SK-N-SH treated with all-trans-retinoic acid at 6 μM for 48 hours (cell line): ENCODE results near the gene SOX10.
"Not testable (repeated sequence)": the region's sequence is repeated elsewhere in the genome, so short reads cannot be mapped to it uniquely, and the experiment has no call there.

Source experiments
- ATAC-seq: fragments of 200-7000 bp; cut with Tn5 transposase; 3 replicates; pipeline ENCODE4 v1.9.1; 2020; ENCODE audit warnings: mild to moderate bottlenecking, moderate library complexity
- ARNTL ChIP-seq: fragments of 450-650 bp; formaldehyde crosslinking; IDR thresholded peaks from 2 replicates; pipeline ENCODE4 v1.5.0; 2020; ENCODE audit warnings: low read depth, mild to moderate bottlenecking, moderate library complexity, borderline replicate concordance
- BACH2 ChIP-seq: fragments of 250-450 bp; sonication (Bioruptor Pico); IDR thresholded peaks from 2 replicates; pipeline ENCODE4 v1.9.0; 2021; ENCODE audit warnings: mild to moderate bottlenecking, borderline replicate concordance
- CSDC2 ChIP-seq: fragments of 250-450 bp; sonication (Bioruptor Pico); IDR thresholded peaks from 2 replicates; pipeline ENCODE4 v1.5.0; 2020; ENCODE audit warnings: mild to moderate bottlenecking, moderate library complexity
- ESRRG ChIP-seq: fragments of 250-450 bp; sonication (Bioruptor Pico); IDR thresholded peaks from 2 replicates; pipeline ENCODE4 v1.6.1; 2021; ENCODE audit warnings: mild to moderate bottlenecking
- GLIS3 ChIP-seq: fragments of 250-450 bp; sonication (Bioruptor Pico); IDR thresholded peaks from 2 replicates; pipeline ENCODE4 v1.5.0; 2020; ENCODE audit warnings: mild to moderate bottlenecking, moderate library complexity
- ISL1 ChIP-seq: fragments of 250-450 bp; sonication (Bioruptor Pico); IDR thresholded peaks from 2 replicates; pipeline ENCODE4 v2.1.2; 2022; ENCODE audit warnings: mild to moderate bottlenecking, moderate library complexity
- OSR1 ChIP-seq: fragments of 250-450 bp; sonication (Bioruptor Pico); IDR thresholded peaks from 2 replicates; pipeline ENCODE4 v1.8.0; 2022; ENCODE audit warnings: moderate library complexity, mild to moderate bottlenecking, inconsistent platforms
- PPARA ChIP-seq: fragments of 250-450 bp; sonication (Bioruptor Pico); IDR thresholded peaks from 2 replicates; pipeline ENCODE4 v1.5.0; 2020; ENCODE audit warnings: mild to moderate bottlenecking, borderline replicate concordance
- RARB ChIP-seq: fragments of 250-450 bp; sonication (Bioruptor Pico); IDR thresholded peaks from 2 replicates; pipeline ENCODE4 v1.8.0; 2021; ENCODE audit warnings: mild to moderate bottlenecking, moderate library complexity
- SNAI2 ChIP-seq: fragments of 250-450 bp; sonication (Bioruptor Pico); IDR thresholded peaks from 2 replicates; pipeline ENCODE4 v1.5.0; 2020; ENCODE audit warnings: mild to moderate bottlenecking, moderate library complexity
- TCF4 ChIP-seq: fragments of 250-450 bp; sonication (Bioruptor Pico); IDR thresholded peaks from 2 replicates; pipeline ENCODE4 v1.8.0; 2021; ENCODE audit warnings: mild to moderate bottlenecking, moderate library complexity, borderline replicate concordance
- TOX ChIP-seq: fragments of 250-450 bp; sonication (Bioruptor Pico); IDR thresholded peaks from 2 replicates; pipeline ENCODE4 v1.8.0; 2021; ENCODE audit warnings: mild to moderate bottlenecking, moderate library complexity, borderline replicate concordance
- ZFP3 ChIP-seq: fragments of 250-450 bp; sonication (Bioruptor Pico); IDR thresholded peaks from 2 replicates; pipeline ENCODE4 v1.5.0; 2020; ENCODE audit warnings: mild to moderate bottlenecking, moderate library complexity
- ZFP30 ChIP-seq: fragments of 450-650 bp; formaldehyde crosslinking; IDR thresholded peaks from 2 replicates; pipeline ENCODE4 v1.5.0; 2022; ENCODE audit warnings: mild to moderate bottlenecking, moderate library complexity
- ZNF565 ChIP-seq: fragments of 450-650 bp; formaldehyde crosslinking; conservative IDR thresholded peaks from 2 replicates; pipeline ENCODE4 v1.5.0; 2020; ENCODE audit warnings: low read depth, mild to moderate bottlenecking, moderate library complexity
- ZNF70 ChIP-seq: fragments of 450-650 bp; formaldehyde crosslinking; IDR thresholded peaks from 2 replicates; pipeline ENCODE4 v1.5.0; 2020; ENCODE audit warnings: mild to moderate bottlenecking, moderate library complexity
- ZNF8 ChIP-seq: fragments of 450-650 bp; formaldehyde crosslinking; IDR thresholded peaks from 2 replicates; pipeline ENCODE4 v1.5.0; 2020; ENCODE audit warnings: mild to moderate bottlenecking, moderate library complexity
- TF ChIP-seq, protein P1 (sequence below): fragments of 250-450 bp; sonication (Bioruptor Pico); IDR thresholded peaks from 2 replicates; pipeline ENCODE4 v1.8.0; 2020; ENCODE audit warnings: mild to moderate bottlenecking, moderate library complexity, borderline replicate concordance
- TF ChIP-seq, protein P2 (sequence below): fragments of 250-450 bp; sonication (Bioruptor Pico); IDR thresholded peaks from 2 replicates; pipeline ENCODE4 v1.5.0; 2020; ENCODE audit warnings: mild to moderate bottlenecking, moderate library complexity
- TF ChIP-seq, protein P3 (sequence below): fragments of 250-450 bp; sonication (Bioruptor Pico); IDR thresholded peaks from 2 replicates; pipeline ENCODE4 v1.5.1; 2020; ENCODE audit warnings: low read depth, mild to moderate bottlenecking, moderate library complexity
- TF ChIP-seq, protein P4 (sequence below): fragments of 250-450 bp; sonication (Bioruptor Pico); IDR thresholded peaks from 2 replicates; pipeline ENCODE4 v1.5.1; 2021; ENCODE audit warnings: mild to moderate bottlenecking, moderate library complexity

The SOX10 gene

DNA sequence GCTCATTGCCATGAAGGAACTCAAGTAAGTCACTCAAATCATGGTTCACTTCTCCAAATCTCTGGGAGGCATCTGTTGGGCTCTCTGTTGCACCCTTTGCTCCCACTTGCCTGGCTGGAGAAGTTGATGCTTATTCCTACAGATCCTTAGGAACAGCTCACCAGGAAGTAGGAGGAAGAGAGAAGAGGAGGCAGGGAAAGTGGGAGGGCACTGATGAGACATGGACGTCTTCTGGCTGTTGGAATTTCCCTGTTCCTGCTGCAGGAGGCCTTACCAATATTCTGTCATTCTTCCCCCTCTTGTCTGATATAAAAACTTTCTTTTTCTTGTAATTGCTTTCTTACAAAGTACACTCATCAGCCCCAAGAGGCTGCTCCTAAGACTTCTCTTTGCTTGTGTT is 17.2 kb downstream of the SOX10 start:
- no peak for ATAC-seq
- no peak for TF ChIP-seq OSR1 (CRISPR knock-in tag)
- TF ChIP-seq ZNF565 (CRISPR knock-in tag), result no peak
- no peak for TF ChIP-seq BACH2 (CRISPR knock-in tag)
- TF ChIP-seq SNAI2, result no peak
- TF ChIP-seq TCF4, result no peak
- TF ChIP-seq, protein P1, sequence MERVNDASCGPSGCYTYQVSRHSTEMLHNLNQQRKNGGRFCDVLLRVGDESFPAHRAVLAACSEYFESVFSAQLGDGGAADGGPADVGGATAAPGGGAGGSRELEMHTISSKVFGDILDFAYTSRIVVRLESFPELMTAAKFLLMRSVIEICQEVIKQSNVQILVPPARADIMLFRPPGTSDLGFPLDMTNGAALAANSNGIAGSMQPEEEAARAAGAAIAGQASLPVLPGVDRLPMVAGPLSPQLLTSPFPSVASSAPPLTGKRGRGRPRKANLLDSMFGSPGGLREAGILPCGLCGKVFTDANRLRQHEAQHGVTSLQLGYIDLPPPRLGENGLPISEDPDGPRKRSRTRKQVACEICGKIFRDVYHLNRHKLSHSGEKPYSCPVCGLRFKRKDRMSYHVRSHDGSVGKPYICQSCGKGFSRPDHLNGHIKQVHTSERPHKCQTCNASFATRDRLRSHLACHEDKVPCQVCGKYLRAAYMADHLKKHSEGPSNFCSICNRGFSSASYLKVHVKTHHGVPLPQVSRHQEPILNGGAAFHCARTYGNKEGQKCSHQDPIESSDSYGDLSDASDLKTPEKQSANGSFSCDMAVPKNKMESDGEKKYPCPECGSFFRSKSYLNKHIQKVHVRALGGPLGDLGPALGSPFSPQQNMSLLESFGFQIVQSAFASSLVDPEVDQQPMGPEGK, result no peak
- TF ChIP-seq ARNTL (CRISPR knock-in tag), result no peak
- no peak for TF ChIP-seq ZNF70 (CRISPR knock-in tag)
- no peak for TF ChIP-seq ZNF8
- TF ChIP-seq, all 23 proteins: peak for 0

DNA sequence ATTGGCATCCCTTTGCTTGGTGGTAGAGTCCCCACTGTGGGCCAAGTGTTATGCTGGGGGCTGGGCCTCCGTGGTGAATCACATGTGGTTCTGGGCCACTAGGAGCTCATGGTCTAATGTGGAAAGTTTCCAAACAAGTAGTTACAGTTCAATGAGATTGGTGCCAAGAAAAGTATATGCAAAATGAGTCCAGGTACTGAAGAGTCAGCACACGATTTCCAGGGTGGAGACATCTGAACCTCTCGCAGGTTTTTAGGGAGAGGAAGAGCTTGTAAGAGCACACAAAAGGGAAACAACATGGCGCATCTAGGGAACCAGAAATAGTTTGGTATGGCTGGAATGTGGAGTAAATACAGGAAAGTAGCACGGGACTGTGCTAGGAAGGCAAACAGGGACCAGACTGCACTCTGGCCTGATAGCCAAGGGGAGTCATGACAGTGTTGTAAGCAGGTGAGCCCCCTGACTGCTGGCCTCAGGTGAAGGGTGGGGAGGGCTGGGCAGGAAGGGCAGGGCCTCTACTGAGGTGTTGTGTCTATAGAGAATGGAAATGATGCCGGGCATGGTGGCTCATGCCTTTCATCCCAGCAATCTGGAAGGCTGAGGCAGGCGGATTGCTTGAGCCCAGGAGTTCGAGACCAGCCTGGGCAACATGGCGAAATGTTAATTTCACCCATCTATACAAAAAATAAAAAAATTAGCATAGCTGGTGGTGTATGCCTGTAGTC is 18.3 kb downstream of the SOX10 start:
- TF ChIP-seq TCF4 (no peak), PPARA (no peak), ZFP3 (CRISPR knock-in tag) (no peak), CSDC2 (CRISPR knock-in tag) (no peak), SNAI2 (no peak)
- TF ChIP-seq, protein P2, sequence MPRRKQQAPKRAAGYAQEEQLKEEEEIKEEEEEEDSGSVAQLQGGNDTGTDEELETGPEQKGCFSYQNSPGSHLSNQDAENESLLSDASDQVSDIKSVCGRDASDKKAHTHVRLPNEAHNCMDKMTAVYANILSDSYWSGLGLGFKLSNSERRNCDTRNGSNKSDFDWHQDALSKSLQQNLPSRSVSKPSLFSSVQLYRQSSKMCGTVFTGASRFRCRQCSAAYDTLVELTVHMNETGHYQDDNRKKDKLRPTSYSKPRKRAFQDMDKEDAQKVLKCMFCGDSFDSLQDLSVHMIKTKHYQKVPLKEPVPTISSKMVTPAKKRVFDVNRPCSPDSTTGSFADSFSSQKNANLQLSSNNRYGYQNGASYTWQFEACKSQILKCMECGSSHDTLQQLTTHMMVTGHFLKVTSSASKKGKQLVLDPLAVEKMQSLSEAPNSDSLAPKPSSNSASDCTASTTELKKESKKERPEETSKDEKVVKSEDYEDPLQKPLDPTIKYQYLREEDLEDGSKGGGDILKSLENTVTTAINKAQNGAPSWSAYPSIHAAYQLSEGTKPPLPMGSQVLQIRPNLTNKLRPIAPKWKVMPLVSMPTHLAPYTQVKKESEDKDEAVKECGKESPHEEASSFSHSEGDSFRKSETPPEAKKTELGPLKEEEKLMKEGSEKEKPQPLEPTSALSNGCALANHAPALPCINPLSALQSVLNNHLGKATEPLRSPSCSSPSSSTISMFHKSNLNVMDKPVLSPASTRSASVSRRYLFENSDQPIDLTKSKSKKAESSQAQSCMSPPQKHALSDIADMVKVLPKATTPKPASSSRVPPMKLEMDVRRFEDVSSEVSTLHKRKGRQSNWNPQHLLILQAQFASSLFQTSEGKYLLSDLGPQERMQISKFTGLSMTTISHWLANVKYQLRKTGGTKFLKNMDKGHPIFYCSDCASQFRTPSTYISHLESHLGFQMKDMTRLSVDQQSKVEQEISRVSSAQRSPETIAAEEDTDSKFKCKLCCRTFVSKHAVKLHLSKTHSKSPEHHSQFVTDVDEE (CRISPR knock-in tag), result no peak
- TF ChIP-seq, protein P3, sequence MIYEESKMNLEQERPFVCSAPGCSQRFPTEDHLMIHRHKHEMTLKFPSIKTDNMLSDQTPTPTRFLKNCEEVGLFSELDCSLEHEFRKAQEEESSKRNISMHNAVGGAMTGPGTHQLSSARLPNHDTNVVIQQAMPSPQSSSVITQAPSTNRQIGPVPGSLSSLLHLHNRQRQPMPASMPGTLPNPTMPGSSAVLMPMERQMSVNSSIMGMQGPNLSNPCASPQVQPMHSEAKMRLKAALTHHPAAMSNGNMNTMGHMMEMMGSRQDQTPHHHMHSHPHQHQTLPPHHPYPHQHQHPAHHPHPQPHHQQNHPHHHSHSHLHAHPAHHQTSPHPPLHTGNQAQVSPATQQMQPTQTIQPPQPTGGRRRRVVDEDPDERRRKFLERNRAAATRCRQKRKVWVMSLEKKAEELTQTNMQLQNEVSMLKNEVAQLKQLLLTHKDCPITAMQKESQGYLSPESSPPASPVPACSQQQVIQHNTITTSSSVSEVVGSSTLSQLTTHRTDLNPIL, result no peak
- no peak for ATAC-seq

DNA sequence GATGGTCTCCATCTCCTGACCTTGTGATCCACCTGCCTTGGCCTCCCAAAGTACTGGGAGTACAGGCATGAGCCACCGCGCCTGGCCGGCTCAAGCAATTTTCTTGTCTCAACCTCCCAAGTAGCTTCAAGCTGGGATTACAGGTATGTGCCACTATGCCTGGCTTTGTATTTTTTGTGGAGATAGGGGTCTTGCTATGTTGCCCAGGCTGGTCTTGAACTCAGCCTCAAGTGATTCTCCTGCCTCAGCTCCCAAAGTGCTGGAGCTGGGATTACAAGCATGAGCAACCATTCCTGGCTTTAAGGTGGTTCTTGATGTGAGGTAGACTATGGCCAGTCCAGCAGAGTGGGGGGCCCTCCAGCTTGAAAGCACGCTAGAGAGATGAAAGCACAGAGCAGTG is 23.3 kb downstream of the SOX10 start:
- no peak for TF ChIP-seq BACH2 (CRISPR knock-in tag)
- TF ChIP-seq ESRRG (CRISPR knock-in tag), result no peak
- TF ChIP-seq, all 23 proteins: peak for 0
- ATAC-seq, result no peak

DNA sequence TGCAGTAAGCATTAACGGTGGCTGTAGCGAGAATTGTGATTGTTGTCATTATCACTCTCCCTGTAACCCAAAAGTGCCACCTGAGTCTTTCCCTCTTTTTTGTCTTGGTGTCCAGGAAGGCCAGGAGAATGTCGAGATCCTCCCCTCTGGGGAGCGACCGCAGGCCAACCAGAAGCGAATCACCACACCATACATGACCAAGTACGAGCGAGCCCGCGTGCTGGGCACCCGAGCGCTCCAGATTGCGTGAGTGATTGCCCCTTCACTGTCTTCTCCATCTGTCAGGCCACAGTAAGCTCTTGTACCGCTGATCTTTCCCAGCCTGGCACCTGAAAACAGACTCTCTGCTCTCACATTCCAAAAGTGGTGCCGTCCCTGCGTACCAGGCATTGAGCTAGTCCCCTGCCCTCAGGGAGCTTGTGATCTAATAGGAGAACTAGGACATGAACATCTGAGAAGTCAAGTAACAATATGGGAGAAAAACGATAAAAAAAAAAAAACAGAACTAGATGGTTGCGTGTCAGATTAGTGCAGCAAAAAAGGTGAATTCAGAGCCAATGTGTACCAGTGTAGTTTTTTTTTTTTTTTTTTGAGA is 25.0 kb downstream of the SOX10 start:
- TF ChIP-seq ZNF565 (CRISPR knock-in tag) (no peak), ISL1 (CRISPR knock-in tag) (no peak), TOX (CRISPR knock-in tag) (no peak), OSR1 (CRISPR knock-in tag) (no peak)

DNA sequence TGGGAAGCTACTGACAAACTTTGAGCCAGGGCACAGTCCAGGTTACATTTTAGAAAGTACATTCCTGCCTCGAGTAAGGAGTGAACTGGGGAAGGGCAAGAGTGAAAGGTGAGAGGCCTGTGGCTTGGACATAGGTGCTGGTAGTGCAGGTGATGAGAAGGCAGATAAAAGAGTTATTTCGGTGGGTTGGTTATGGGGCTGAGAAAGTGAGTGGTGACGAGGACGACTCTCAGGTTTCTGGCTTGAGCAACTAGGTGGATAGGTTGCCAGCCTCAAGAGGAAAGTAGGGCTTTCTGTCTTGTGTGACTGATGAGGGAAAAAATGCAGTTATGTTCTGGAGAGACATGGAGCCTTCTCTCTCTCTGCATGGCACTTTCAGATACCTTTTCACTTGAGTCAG is 27.1 kb downstream of the SOX10 start:
- TF ChIP-seq BACH2 (CRISPR knock-in tag) (no peak), TCF4 (no peak), TOX (CRISPR knock-in tag) (no peak), GLIS3 (no peak), ZFP30 (CRISPR knock-in tag) (no peak), RARB (CRISPR knock-in tag) (no peak), ZNF70 (CRISPR knock-in tag) (no peak), SNAI2 (no peak), ISL1 (CRISPR knock-in tag) (no peak), ZNF8 (no peak), ARNTL (CRISPR knock-in tag) (no peak), CSDC2 (CRISPR knock-in tag) (no peak), OSR1 (CRISPR knock-in tag) (no peak)
- TF ChIP-seq, protein P4, sequence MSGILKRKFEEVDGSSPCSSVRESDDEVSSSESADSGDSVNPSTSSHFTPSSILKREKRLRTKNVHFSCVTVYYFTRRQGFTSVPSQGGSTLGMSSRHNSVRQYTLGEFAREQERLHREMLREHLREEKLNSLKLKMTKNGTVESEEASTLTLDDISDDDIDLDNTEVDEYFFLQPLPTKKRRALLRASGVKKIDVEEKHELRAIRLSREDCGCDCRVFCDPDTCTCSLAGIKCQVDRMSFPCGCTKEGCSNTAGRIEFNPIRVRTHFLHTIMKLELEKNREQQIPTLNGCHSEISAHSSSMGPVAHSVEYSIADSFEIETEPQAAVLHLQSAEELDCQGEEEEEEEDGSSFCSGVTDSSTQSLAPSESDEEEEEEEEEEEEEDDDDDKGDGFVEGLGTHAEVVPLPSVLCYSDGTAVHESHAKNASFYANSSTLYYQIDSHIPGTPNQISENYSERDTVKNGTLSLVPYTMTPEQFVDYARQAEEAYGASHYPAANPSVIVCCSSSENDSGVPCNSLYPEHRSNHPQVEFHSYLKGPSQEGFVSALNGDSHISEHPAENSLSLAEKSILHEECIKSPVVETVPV (CRISPR knock-in tag), result no peak
- TF ChIP-seq, protein P2 (CRISPR knock-in tag), result no peak
- ATAC-seq, result no peak

More for the DNA sequence above, 25.0 kb downstream of the SOX10 start:
- ATAC-seq, result no peak

DNA sequence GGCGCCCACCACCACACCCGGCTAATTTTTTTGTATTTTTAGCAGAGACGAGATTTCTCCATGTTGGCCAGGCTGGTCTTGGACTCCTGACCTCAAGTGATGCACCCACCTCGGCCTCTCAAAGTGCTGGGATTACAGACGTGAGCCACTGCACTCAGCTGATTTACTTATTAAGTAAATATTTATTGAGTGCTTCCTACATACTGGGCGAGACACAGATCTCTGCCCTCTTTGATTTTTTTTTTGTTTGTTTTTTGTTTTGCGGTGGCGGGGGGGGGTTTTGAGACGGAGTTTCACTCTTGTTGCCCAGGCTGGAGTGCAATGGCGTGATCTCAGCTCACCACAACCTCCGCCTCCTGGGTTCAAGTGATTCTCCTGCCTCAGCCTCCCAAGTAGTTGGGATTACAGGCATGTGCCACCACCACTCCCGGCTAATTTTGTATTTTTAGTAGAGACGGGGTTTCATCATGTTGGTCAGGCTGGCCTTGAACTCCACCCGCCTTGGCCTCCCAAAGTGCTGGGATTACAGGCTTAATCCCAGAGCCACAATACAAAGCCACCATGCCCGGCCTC is 28.4 kb downstream of the SOX10 start:
- ATAC-seq, result not testable (repeated sequence)
